Measurements from ENCODE around the gene RTP5. TPM values are rescaled to one million over a fixed set of nuclear protein-coding genes. Genes with fewer than 3 reads are reported as not detected.

Gene RTP5
- total RNA-seq, 8 experiments from 2014 or later = 0.07 to 1.5 (median 0.42) TPM

DNA sequence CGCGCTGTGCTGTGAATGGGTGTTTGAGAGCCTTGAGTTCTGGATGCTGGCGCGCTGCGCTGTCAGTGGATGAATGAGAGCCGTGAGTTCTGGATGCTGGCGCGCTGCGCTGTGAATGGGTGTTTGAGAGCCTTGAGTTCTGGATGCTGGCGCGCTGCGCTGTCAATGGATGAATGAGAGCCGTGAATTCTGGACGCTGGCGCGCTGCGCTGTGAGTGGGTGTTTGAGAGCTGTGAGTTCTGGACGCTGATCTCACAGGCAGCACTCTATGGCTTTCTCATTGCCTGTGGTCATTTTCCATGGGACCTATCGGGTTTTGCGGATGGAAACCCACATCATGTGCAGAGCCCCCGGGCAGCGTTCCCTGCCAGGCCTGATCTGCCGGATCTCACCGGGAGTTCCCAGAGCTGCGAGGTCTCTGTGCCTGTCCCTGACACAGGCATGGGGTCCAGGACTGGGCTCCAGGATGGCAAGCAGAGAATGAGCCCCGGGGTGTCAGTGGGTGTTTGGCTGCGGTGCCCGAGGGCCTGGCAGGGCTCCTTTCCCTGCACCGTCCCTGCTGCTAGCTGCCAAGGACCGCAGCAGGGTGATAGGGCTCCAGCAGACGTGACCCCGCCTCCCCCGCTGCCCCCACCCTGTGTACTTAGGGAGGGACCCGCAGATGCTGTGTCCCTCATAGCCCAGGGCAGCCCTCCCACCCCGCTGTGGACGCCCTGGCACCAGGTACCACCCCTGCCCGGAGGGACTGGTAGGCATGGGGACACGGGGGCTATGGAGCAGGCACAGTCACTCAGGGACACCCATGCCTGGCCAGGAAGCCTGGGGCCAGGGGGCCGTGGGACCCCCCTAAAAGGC, 20.5 kb upstream of the RTP5 start:
- no peak overlapping the region for H3K27ac ChIP-seq
- no peak overlapping the region for H3K4me3 ChIP-seq
- 61 to 81% (median 80%) methylated on average over 1 to 9 of the region's 39 CpGs; no CpG with 5 or more reads in 5 of the 10 experiments for WGBS, 10 experiments
- peak in 1 of 8 experiments; percentile 29 for ATAC-seq (replicated peaks in 6 of 8)
- H3K4me1 ChIP-seq (replicated peaks in 1 of 2) = peaks cover 10 to 13% of the 10 kb centered on the region in 2 donors
- in situ Hi-C loops (cut with MboI; ENCODE audit: low pct_unique_long_range_greater_than_20kb in 2 of 9, low sequenced_read_pairs in 9 of 9, unreplicated experiment in 9 of 9) = no loop called here

DNA sequence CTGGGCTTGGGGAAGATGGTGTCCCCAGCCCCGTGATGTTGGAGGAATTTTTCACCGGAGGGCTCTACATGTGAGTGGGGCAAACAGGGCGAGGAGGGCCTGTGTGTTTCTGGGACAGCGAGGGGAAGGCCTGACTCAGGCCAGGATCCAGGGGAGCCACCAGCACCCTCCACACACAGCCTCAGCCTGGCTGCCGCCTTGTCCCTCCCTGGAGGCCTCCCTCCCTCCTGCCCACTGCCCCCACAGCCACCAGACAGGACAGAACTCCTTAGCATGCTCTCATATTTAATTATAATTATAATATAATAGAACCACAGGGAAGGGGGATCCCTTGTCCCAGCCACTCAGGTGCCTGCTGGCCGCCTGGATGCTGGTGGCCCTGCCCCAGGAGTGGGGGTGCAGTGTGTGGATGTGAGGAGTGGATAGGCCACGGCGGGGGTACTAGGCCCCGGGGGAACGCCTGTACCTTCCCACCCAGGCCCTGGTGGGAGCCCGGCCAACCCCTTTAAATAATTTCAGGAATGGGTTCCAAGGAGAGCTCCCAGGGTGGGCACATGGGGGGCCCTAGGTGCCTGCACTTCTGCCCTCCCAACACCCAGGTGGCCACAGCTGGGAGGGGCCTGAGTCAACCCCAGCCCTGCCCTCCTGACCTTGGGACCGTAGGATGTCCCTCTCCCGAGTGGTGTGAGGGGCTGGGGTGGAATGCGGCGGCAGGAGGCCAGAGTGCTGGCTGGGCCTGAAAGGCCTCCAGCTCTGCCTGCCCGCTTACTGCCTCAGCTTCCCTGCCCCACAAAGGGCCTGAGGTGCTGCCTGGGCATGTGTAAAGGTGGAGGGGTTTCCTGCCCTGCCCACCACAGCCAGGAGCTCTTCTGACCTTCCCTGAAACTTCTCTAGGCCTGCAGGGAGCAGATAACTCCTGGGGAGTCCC, 19.6 kb upstream of the RTP5 start:
- 50 to 100% (median 72%) methylated on average over 1 to 2 of the region's 16 CpGs; no CpG with 5 or more reads in 6 of the 10 experiments for WGBS, 10 experiments
- in situ Hi-C loops (cut with MboI; ENCODE audit: low pct_unique_long_range_greater_than_20kb in 2 of 9, low sequenced_read_pairs in 9 of 9, unreplicated experiment in 9 of 9) = no loop called here
- H3K4me3 ChIP-seq = no peak overlapping the region
- no peak overlapping the region for H3K27ac ChIP-seq
- H3K4me1 ChIP-seq (replicated peaks in 1 of 2) = peaks cover 10 to 14% of the 10 kb centered on the region in 2 donors
- ATAC-seq (replicated peaks in 6 of 8) = peak in 1 of 8 experiments; percentile 27

DNA sequence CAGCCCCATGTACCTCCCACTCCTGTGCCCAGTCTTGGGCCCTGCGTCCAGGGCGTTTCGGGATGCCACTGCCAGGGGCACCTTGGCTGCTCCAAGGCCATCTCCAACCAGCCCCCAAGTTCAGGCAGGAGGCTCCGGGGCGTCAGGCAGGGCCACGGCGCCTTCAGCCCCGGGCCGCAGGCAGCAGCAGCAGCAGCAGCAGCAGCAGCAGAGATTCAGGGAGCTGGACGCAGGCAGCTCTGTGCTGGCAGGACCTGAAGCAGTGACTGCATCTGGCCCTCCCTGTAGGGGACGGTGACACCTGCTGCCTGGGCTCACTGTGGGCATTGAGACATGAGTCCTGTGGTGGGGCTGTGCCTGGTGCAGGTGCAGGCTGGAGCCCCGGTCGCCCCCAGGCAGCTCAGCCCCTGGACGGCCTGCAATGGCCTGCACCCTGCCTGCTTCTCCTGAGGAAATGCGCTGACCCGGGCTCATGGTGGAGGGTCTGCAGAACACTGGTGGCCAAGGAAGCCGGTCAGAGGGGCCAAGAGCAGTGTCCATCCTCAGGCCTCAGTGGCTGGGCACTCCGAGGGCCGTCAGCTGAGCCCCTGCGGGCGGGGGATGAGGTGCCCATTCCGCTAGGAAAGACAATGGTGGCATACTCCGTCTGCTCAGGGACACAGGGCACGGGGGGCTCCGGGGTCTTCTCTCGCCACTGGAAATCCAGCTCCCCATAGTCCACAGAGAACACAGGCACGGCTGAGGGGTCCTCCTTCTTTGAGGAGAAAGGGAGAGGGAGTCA, 18.8 kb upstream of the RTP5 start:
- in situ Hi-C loops (cut with MboI; ENCODE audit: low pct_unique_long_range_greater_than_20kb in 2 of 9, low sequenced_read_pairs in 9 of 9, unreplicated experiment in 9 of 9) = no loop called here
- Histone ChIP-seq H3K4me3 (no peak overlapping the region), H3K27ac (no peak overlapping the region), H3K4me1 (replicated peaks in 1 of 2) (peaks cover 10 to 14% of the 10 kb centered on the region in 2 donors)
- peak in 5 of 8 experiments; percentile 13 to 35 (median 18) for ATAC-seq (replicated peaks in 6 of 8)
- 40 to 87% methylated on average over 1 to 7 of the region's 27 CpGs; no CpG with 5 or more reads in 8 of the 10 experiments for WGBS, 10 experiments

DNA sequence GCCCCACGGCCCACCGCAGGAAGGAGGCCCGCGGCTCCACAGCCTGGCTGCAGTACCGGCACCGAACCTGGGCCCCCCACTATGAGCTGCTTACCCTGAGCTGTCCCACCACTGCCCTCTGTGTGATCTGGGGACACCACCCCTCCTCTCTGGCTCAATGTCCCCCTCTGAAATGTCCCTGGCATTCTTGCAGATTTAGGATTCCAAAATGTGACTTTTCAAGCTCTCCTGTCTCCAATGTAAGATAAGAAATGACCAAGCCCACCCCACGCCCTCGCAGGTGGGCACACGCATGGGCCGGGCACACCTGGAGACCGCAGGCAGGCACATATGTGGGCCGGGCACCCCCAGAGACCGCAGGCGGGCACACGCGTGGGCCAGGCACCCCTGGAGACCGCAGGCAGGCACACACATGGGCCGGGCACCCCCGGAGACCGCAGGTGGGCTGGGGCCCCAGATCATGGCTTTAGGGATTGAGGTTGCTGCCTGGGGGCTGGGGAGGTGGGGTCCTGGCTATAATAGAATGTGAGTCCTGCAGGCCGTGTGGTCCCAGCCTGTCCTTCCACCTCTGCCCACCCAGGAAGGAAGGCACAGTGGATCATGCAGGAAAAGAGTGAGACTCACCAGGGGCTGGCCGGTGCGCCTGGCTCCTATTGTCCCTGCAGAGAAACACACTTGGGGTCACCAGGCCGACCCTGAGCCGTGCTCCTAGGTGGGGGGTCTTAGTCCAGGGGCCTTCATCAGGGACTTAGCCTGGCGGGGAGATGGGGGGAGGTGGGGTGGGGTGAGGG, 18.0 kb upstream of the RTP5 start:
- H3K4me3 ChIP-seq = no peak overlapping the region
- in situ Hi-C loops (cut with MboI; ENCODE audit: low pct_unique_long_range_greater_than_20kb in 2 of 9, low sequenced_read_pairs in 9 of 9, unreplicated experiment in 9 of 9) = no loop called here
- WGBS, 10 experiments = 80 to 92% methylated on average over 2 to 5 of the region's 26 CpGs; no CpG with 5 or more reads in 8 of the 10 experiments
- ATAC-seq (replicated peaks in 6 of 8) = no peak
- no peak overlapping the region for H3K27ac ChIP-seq
- H3K4me1 ChIP-seq (replicated peaks in 1 of 2) = peaks cover 14 to 17% of the 10 kb centered on the region in 2 donors

DNA sequence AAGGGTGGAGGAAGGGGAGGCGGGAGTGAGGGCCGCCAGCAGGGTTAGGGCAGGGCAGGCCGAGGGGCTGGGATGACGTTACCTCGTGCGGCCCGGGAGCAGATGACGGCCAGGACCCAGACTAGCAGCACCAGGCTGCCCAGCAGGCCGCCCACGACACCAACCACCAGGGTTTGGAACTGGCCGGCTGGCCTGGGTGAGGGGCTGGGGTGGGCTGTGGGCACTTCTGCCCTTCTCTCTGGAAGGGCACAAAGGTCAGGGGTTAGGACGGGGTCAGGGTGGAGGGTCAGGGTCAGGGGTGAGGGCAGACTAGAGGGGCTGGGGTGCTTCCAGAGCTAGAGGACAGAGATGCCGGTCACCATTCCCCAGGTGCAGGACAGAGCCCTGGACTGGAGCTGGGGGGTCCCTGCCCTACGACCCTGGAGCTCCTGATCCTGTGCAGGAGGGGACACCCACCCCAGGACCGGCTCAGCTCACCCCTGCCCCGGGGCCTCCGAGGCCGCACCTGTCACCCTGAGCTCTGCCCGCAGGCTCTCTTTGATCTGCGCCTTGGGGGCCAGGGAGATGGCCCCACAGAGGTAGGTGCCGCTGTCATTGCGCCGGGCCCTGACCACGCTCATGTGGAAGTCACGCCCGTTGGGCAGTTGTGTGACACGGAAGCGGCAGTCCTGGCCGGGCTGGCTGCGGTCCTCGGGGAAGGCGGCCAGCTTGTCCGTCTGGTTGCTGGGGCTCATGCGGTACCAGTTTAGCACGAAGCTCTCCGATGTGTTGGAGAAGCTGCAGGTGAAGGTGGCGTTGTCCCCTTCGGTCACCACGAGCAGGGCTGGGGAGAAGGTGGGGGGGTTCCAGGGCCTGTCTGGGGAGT, 17.2 kb upstream of the RTP5 start:
- 60 to 92% methylated on average over 6 to 10 of the region's 39 CpGs; no CpG with 5 or more reads in 8 of the 10 experiments for WGBS, 10 experiments
- ATAC-seq (replicated peaks in 6 of 8) = no peak
- no peak overlapping the region for H3K27ac ChIP-seq
- H3K4me1 ChIP-seq (replicated peaks in 1 of 2) = peaks cover 15 to 17% of the 10 kb centered on the region in 2 donors
- in situ Hi-C loops (cut with MboI; ENCODE audit: low pct_unique_long_range_greater_than_20kb in 2 of 9, low sequenced_read_pairs in 9 of 9, unreplicated experiment in 9 of 9) = no loop called here
- H3K4me3 ChIP-seq = no peak overlapping the region

DNA sequence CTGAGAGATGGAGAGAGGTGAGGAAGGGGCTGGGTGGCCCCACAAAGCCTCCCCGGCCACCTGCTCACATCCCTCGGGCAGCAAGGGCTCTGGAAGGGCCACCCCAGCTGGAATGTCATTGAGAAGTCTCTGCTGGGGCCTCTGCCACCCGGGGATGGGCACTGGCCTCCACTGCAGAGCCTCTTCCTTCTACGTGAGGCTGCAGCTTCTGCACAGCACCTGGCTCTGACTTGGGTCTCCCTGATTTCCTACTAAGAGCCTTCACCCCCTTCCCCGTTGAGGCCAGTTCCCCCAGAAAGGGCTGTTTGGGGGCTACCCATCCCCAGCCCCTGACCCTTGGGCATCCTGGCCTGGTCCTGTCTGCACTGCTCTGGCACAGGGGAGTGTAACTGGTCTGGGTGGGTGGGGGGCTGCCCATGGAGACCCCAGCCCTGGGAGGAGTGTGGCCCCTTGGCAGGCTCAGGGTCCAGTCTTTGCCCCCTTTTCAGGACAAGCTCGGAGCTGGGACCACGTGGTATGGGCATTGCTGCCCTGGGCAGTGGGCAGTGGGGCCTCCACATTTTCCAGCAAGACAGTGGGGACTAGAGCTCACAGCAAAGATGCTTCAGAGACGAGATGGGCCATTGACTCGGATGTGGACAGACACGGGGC, 16.4 kb upstream of the RTP5 start:
- Histone ChIP-seq H3K27ac (no peak overlapping the region), H3K4me1 (replicated peaks in 1 of 2) (peaks cover 15 to 17% of the 10 kb centered on the region in 2 donors), H3K4me3 (no peak overlapping the region)
- ATAC-seq (replicated peaks in 6 of 8) = no peak
- 60 to 100% (median 100%) methylated on average over 1 to 2 of the region's 10 CpGs; no CpG with 5 or more reads in 7 of the 10 experiments for WGBS, 10 experiments
- in situ Hi-C loops (cut with MboI; ENCODE audit: low pct_unique_long_range_greater_than_20kb in 2 of 9, low sequenced_read_pairs in 9 of 9, unreplicated experiment in 9 of 9) = no loop called here

DNA sequence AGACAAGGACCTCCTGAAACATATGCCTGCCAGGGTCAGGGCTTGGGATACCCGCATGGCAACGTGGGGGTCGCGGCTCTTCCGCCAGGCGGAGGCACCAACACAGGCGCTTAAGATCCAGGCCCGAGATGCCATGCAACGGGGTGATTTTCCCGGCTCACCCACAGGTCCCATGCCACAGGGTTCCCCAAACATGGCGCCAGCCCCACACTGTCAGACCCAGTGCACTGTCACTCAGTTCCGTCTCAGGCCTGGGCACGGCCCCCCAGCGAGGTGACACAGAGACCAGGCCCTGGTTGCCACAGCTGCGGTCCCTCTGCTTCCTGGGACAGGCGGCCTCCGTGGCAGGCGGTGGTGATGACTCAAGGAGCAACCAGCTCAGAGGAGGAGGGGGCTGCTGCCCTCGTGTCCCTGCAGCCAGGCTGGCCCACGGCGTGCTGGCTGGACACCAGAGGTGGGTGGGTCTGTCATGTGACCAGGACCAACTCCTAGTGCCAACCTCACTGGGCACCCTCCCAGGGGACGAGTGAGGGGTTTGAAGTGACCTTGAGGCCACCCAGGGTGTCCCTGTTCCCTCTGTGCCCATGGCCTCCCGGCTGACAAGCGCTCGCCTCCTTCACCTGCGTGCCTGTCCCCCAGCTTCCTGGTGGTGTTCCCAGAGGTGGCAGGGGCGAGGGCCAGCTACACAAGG, 15.7 kb upstream of the RTP5 start:
- peak in 5 of 8 experiments; percentile 37 to 81 (median 71) for ATAC-seq (replicated peaks in 6 of 8)

DNA sequence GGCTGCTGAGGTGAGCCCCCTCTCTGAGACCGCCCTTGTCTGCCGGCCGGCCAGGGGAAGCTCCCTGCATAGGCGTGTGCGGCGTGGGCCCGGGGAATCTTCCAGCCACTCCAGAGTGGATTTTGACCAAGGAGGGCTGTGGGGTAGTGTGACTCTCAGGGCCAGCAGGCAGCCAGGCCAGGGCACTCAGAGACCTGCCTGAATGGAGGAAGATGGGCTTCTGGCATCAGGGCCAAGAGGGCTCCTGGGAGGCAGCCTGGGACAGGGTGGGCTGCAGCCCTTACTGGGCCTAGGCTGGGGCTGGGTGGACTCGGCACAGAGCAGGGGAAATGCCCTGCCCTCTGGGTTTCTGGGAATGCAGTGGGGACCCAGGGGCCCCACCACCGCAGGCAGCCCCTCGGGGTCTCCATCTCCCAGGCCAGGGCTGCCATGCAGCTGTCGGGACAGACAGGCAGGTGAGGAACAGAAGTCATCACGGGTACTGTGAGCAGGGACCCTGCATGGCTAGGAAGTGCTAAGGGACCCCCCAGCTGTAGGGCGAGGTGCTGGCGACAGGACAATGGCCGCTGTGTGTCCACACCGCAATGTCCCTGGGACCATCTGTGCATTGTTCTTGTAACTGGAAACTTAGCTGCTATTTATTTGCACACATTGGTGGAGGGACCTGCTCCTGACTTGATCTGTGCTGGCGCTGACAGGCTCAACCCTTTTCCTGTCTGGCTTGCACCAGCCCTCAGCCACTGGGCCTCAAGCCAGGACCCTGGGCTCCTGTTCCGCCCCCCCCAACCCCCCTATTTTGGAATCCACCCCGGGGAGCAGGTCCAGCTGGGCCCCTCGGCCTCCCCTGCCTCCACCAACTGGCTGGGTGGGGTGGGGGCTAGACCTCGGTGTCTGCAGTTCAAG, 14.9 kb upstream of the RTP5 start:
- 10 to 90% (median 90%) methylated on average over 2 of the region's 21 CpGs; no CpG with 5 or more reads in 7 of the 10 experiments for WGBS, 10 experiments
- no peak overlapping the region for H3K4me3 ChIP-seq
- H3K27ac ChIP-seq = no peak overlapping the region
- in situ Hi-C loops (cut with MboI; ENCODE audit: low pct_unique_long_range_greater_than_20kb in 2 of 9, low sequenced_read_pairs in 9 of 9, unreplicated experiment in 9 of 9) = no loop called here
- ATAC-seq (replicated peaks in 6 of 8) = peak in 2 of 8 experiments; percentile 2 to 15
- H3K4me1 ChIP-seq (replicated peaks in 1 of 2) = peaks cover 24 to 28% of the 10 kb centered on the region in 2 donors

More for the DNA sequence above, 15.7 kb upstream of the RTP5 start:
- Histone ChIP-seq H3K4me1 (replicated peaks in 1 of 2) (peaks cover 16 to 20% of the 10 kb centered on the region in 2 donors), H3K4me3 (no peak overlapping the region), H3K27ac (no peak overlapping the region)
- in situ Hi-C loops (cut with MboI; ENCODE audit: low pct_unique_long_range_greater_than_20kb in 2 of 9, low sequenced_read_pairs in 9 of 9, unreplicated experiment in 9 of 9) = no loop called here
- WGBS, 10 experiments = 50 to 93% (median 90%) methylated on average over 2 to 3 of the region's 27 CpGs; no CpG with 5 or more reads in 7 of the 10 experiments

DNA sequence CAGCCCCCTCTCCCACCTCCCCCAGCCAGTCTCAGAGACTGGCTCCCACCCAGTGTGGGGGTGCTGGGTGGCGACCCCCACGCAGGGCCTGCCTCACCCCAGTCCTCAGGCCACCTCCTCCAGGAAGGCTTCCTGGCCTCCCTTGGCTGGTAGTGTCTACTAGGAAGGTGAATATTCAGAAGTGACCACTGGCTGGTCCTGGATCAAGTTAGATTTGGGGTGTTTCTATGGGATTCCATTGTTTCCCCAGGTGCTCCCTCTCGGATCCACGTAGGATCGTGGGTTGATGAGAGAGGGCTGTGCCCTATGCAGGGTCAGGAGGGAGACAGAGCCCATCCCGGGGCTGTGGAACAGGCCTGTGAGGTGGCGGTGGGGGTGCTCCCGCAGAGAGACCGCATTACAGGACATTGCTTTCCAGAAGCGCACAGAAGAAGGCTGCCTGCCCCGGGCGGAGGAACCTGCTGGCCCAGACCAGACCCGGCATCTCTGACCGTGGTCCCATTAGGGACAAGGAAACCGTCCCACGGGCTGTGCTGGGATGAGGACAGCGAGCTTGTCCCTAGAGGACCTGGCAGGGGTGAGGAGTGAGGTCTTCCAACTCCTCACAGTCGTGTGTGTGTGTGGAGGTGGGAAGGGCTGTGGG, 14.2 kb upstream of the RTP5 start:
- WGBS, 10 experiments = 76 to 95% (median 90%) methylated on average over 4 to 13 of the region's 18 CpGs; no CpG with 5 or more reads in 7 of the 10 experiments
- Histone ChIP-seq H3K27ac (no peak overlapping the region), H3K4me3 (no peak overlapping the region), H3K4me1 (replicated peaks in 1 of 2) (peaks cover 32 to 33% of the 10 kb centered on the region in 2 donors)
- in situ Hi-C loops (cut with MboI; ENCODE audit: low pct_unique_long_range_greater_than_20kb in 2 of 9, low sequenced_read_pairs in 9 of 9, unreplicated experiment in 9 of 9) = no loop called here
- ATAC-seq (replicated peaks in 6 of 8) = no peak

Data from motor neuron (in vitro differentiated cells).